ENCODE results near the gene NLRC5. TPM values are rescaled to one million over a fixed set of nuclear protein-coding genes. Genes with fewer than 3 reads are reported as not detected.

NLRC5 gene
- total and polyA plus RNA-seq, 2 donors (not counting 3 experiments of a cell fraction or from before 2014, with no cell fraction given) = 7.4 to 26.3 TPM

DNA sequence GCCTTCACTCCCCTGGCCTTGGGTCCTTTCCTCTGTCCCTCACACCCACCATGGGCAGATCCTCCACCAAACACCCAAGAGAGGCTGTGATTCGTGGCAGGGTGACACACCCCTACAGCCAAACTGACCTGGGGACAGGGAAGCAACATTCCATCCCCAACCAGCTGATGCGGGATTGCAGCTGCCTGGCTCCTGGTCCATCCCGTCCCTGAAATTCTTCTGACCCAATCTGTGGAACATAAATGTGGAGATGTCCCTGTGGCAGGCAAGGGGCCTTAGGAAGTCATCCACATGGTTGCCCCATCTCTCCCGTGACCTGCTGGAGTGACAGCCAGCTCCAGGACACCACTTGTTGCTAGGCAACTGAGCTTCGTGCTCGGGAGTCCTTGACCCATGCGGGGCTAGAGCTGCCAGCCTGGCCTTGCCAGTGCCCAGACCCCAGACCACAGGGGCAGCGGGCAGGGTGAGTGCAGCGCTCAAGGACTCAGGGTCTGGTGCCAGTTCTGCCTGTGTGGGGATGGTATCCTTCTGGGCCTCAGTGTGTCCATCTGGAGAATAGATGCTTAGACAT, 69.0 kb downstream of the NLRC5 start:
- no peak overlapping the region for H3K4me3 ChIP-seq (replicated peaks in 1 of 3; ENCODE audit: insufficient read depth in 1 of 3, low read depth in 1 of 3, low read length in 3 of 3)
- H3K9me3 ChIP-seq (replicated peaks; ENCODE audit: control insufficient read depth, insufficient read depth, low read length) = no peaks in the 10 kb centered on the region
- H3K4me1 ChIP-seq (ENCODE audit: control insufficient read depth, extremely low read depth, insufficient read depth, low read length) = no peaks in the 10 kb centered on the region
- FAIRE-seq = no peak
- H3K4me2 ChIP-seq (ENCODE audit: insufficient read depth, low read length) = no peak overlapping the region
- no peak overlapping the region for H3K9ac ChIP-seq (replicated peaks; ENCODE audit: extremely low read depth, insufficient read depth, low read length)
- no peak overlapping the region for H3K27ac ChIP-seq (ENCODE audit: insufficient read depth, low read depth, low read length)
- no peaks in the 10 kb centered on the region for H3K9me1 ChIP-seq (replicated peaks; ENCODE audit: control insufficient read depth, extremely low read depth, insufficient read depth, low read length)
- intact Hi-C loops (cut with micrococcal nuclease) (no loop called here), dilution Hi-C loops (cut with MboI; ENCODE audit: extremely low pct_ligation_motif_present, low sequenced_read_pairs) (no loop called here)
- no peak for DNase-seq (ENCODE audit: low read depth, low spot score)
- no TSS peak for BruUV-seq (replicated peaks)
- H4K20me1 ChIP-seq (replicated peaks; ENCODE audit: control insufficient read depth, extremely low read depth, insufficient read depth, low read length) = no peaks in the 10 kb centered on the region
- H2AFZ ChIP-seq (ENCODE audit: low read depth, low read length) = no peak overlapping the region
- H3K36me3 ChIP-seq (ENCODE audit: control insufficient read depth in 2 of 2, extremely low read depth in 1 of 2, insufficient read depth in 2 of 2, low read length in 2 of 2) = no peaks in the 10 kb centered on the region
- H3K27me3 ChIP-seq (ENCODE audit: control insufficient read depth in 2 of 2, insufficient read depth in 2 of 2, low read length in 2 of 2) = no peaks in the 10 kb centered on the region
- no peak for TF ChIP-seq EZH2 (IDR thresholded peaks at IDR 0.05; ENCODE audit: borderline replicate concordance, low read depth, low read length, severe bottlenecking)
- TF ChIP-seq GATA2 (IDR thresholded peaks at IDR 0.05; ENCODE audit: insufficient read depth, insufficient read length, low read depth, low read length) = no peak
- no peak for TF ChIP-seq MYC (IDR thresholded peaks at IDR 0.05; ENCODE audit: low read depth, low read length)
- TF ChIP-seq FOS (IDR thresholded peaks at IDR 0.05; ENCODE audit: borderline replicate concordance, insufficient read depth, low read length) = no peak
- TF ChIP-seq, protein P1, sequence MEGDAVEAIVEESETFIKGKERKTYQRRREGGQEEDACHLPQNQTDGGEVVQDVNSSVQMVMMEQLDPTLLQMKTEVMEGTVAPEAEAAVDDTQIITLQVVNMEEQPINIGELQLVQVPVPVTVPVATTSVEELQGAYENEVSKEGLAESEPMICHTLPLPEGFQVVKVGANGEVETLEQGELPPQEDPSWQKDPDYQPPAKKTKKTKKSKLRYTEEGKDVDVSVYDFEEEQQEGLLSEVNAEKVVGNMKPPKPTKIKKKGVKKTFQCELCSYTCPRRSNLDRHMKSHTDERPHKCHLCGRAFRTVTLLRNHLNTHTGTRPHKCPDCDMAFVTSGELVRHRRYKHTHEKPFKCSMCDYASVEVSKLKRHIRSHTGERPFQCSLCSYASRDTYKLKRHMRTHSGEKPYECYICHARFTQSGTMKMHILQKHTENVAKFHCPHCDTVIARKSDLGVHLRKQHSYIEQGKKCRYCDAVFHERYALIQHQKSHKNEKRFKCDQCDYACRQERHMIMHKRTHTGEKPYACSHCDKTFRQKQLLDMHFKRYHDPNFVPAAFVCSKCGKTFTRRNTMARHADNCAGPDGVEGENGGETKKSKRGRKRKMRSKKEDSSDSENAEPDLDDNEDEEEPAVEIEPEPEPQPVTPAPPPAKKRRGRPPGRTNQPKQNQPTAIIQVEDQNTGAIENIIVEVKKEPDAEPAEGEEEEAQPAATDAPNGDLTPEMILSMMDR (IDR thresholded peaks at IDR 0.05; ENCODE audit: extremely low read depth in 1 of 2, insufficient read depth in 1 of 2, low read depth in 1 of 2, low read length in 2 of 2) = no peak
- no peak for TF ChIP-seq POLR2AphosphoS5 (IDR thresholded peaks at IDR 0.05; ENCODE audit: insufficient read depth, low read depth, low read length)
- TF ChIP-seq JUN (IDR thresholded peaks at IDR 0.05; ENCODE audit: borderline replicate concordance, insufficient read depth, insufficient read length, low read depth) = no peak
- TF ChIP-seq POLR2A (IDR thresholded peaks at IDR 0.05; ENCODE audit: low read depth, low read length) = no peak
- TF ChIP-seq, protein P2, sequence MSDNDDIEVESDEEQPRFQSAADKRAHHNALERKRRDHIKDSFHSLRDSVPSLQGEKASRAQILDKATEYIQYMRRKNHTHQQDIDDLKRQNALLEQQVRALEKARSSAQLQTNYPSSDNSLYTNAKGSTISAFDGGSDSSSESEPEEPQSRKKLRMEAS (IDR thresholded peaks at IDR 0.05; ENCODE audit: insufficient read depth, insufficient read length) = no peak
- POLR2A ChIA-PET = no interaction called here
- H3K79me2 ChIP-seq (ENCODE audit: control insufficient read depth, insufficient read depth, low read length) = no peaks in the 10 kb centered on the region
- CTCF ChIA-PET = no interaction called here

Measured in endothelial cell of umbilical vein (primary cell).